ENCODE measurements around the gene TMEM240. TPM values are rescaled to one million over a fixed set of nuclear protein-coding genes. Genes with fewer than 3 reads are reported as not detected.
A peak's percentile ranks its signal among the peaks of the same experiment; 100 is the strongest.

The TMEM240 gene
- total RNA-seq, 1 experiment from 2014 or later, result 8.0 TPM

GRCh38 chr1:1574721-1575537, 34.5 kb upstream of the TMEM240 start, which contains the start of gene SSU72 (continued):
- TF ChIP-seq STAT6 (CRISPR knock-in tag; conservative IDR thresholded peaks at IDR 0.05; ENCODE audit: low read depth), result no peak
- TF ChIP-seq, protein P1, sequence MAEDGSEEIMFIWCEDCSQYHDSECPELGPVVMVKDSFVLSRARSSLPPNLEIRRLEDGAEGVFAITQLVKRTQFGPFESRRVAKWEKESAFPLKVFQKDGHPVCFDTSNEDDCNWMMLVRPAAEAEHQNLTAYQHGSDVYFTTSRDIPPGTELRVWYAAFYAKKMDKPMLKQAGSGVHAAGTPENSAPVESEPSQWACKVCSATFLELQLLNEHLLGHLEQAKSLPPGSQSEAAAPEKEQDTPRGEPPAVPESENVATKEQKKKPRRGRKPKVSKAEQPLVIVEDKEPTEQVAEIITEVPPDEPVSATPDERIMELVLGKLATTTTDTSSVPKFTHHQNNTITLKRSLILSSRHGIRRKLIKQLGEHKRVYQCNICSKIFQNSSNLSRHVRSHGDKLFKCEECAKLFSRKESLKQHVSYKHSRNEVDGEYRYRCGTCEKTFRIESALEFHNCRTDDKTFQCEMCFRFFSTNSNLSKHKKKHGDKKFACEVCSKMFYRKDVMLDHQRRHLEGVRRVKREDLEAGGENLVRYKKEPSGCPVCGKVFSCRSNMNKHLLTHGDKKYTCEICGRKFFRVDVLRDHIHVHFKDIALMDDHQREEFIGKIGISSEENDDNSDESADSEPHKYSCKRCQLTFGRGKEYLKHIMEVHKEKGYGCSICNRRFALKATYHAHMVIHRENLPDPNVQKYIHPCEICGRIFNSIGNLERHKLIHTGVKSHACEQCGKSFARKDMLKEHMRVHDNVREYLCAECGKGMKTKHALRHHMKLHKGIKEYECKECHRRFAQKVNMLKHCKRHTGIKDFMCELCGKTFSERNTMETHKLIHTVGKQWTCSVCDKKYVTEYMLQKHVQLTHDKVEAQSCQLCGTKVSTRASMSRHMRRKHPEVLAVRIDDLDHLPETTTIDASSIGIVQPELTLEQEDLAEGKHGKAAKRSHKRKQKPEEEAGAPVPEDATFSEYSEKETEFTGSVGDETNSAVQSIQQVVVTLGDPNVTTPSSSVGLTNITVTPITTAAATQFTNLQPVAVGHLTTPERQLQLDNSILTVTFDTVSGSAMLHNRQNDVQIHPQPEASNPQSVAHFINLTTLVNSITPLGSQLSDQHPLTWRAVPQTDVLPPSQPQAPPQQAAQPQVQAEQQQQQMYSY (CRISPR knock-in tag; IDR thresholded peaks at IDR 0.05), result no peak
- TF ChIP-seq, protein P2, sequence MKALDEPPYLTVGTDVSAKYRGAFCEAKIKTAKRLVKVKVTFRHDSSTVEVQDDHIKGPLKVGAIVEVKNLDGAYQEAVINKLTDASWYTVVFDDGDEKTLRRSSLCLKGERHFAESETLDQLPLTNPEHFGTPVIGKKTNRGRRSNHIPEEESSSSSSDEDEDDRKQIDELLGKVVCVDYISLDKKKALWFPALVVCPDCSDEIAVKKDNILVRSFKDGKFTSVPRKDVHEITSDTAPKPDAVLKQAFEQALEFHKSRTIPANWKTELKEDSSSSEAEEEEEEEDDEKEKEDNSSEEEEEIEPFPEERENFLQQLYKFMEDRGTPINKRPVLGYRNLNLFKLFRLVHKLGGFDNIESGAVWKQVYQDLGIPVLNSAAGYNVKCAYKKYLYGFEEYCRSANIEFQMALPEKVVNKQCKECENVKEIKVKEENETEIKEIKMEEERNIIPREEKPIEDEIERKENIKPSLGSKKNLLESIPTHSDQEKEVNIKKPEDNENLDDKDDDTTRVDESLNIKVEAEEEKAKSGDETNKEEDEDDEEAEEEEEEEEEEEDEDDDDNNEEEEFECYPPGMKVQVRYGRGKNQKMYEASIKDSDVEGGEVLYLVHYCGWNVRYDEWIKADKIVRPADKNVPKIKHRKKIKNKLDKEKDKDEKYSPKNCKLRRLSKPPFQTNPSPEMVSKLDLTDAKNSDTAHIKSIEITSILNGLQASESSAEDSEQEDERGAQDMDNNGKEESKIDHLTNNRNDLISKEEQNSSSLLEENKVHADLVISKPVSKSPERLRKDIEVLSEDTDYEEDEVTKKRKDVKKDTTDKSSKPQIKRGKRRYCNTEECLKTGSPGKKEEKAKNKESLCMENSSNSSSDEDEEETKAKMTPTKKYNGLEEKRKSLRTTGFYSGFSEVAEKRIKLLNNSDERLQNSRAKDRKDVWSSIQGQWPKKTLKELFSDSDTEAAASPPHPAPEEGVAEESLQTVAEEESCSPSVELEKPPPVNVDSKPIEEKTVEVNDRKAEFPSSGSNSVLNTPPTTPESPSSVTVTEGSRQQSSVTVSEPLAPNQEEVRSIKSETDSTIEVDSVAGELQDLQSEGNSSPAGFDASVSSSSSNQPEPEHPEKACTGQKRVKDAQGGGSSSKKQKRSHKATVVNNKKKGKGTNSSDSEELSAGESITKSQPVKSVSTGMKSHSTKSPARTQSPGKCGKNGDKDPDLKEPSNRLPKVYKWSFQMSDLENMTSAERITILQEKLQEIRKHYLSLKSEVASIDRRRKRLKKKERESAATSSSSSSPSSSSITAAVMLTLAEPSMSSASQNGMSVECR (CRISPR knock-in tag; IDR thresholded peaks at IDR 0.05; ENCODE audit: borderline replicate concordance), result no peak
- no peak for TF ChIP-seq MLX (CRISPR knock-in tag; IDR thresholded peaks at IDR 0.05)
- TF ChIP-seq NFE2L1 (CRISPR knock-in tag; IDR thresholded peaks at IDR 0.05), result 0 out of 2 replicates have a peak, but pooled peaks have one; percentile 25
- 0 out of 2 replicates have a peak, but pooled peaks have one; percentile 54 for TF ChIP-seq FOXP1 (CRISPR knock-in tag; IDR thresholded peaks at IDR 0.05; ENCODE audit: borderline replicate concordance)
- TF ChIP-seq ZNF232 (CRISPR knock-in tag; IDR thresholded peaks at IDR 0.05), result 0 out of 2 replicates have a peak, but pooled peaks have one; percentile 27

- H3K36me3 Mint-ChIP-seq, result peaks cover 7% of the 10 kb centered on the region
- POLR2A ChIA-PET, result no interaction called here
- TF ChIP-seq PRRX2 (CRISPR knock-in tag; IDR thresholded peaks at IDR 0.05) (no peak), ZNF138 (CRISPR knock-in tag; conservative IDR thresholded peaks at IDR 0.05) (no peak), E2F4 (CRISPR knock-in tag; IDR thresholded peaks at IDR 0.05; ENCODE audit: borderline replicate concordance, low read depth) (0 out of 2 replicates have a peak, but pooled peaks have one; percentile 11), NR3C1 (CRISPR knock-in tag; conservative IDR thresholded peaks at IDR 0.05; ENCODE audit: low read depth) (no peak), ZNF416 (CRISPR knock-in tag; IDR thresholded peaks at IDR 0.05) (no peak; the same call in 1 of the 2 replicates), GABPB1 (CRISPR knock-in tag; IDR thresholded peaks at IDR 0.05) (no peak), AFF4 (CRISPR knock-in tag; IDR thresholded peaks at IDR 0.05; ENCODE audit: borderline replicate concordance) (no peak), JUN (CRISPR knock-in tag; IDR thresholded peaks at IDR 0.05) (peak; percentile 66; the same call in 1 of the 2 replicates)
Observed at GRCh38 chr1:1573843-1574720, 33.7 kb upstream of the TMEM240 start.

More at GRCh38 chr1:1573843-1574720, 33.7 kb upstream of the TMEM240 start:
- DNase-seq (ENCODE audit: low spot score) (peak; percentile 67), ATAC-seq (peak; percentile 62)
- Mint-ChIP-seq H3K27me3 (ENCODE audit: low read depth) (no peaks in the 10 kb centered on the region), H3K27ac (peak overlapping the region; percentile 98), H3K9me3 (no peaks in the 10 kb centered on the region), H3K4me3 (peak overlapping the region; percentile 94), H3K4me1 (peaks cover 15% of the 10 kb centered on the region)
- CTCF ChIA-PET, result no interaction called here
